OCI-LY7 (cell line): Measurements from ENCODE around the gene CCDC27.

Source experiments
- EZH2phosphoT487 ChIP-seq: fragments of 200-600 bp; sonication (generic); IDR thresholded peaks from 2 replicates; pipeline ENCODE4 v1.6.1; 2018; ENCODE audit warnings: low read depth, borderline replicate concordance, mild to moderate bottlenecking, mixed run types, antibody characterized with exemption, low read length, moderate library complexity, mixed read lengths
- TF ChIP-seq, protein P1 (sequence below): fragments of 200-600 bp; sonication (generic); conservative IDR thresholded peaks from 2 replicates; pipeline ENCODE4 v1.5.1; 2014; ENCODE audit warnings: mild to moderate bottlenecking, antibody characterized with exemption, low read length, moderate library complexity, mixed read lengths

DNA sequence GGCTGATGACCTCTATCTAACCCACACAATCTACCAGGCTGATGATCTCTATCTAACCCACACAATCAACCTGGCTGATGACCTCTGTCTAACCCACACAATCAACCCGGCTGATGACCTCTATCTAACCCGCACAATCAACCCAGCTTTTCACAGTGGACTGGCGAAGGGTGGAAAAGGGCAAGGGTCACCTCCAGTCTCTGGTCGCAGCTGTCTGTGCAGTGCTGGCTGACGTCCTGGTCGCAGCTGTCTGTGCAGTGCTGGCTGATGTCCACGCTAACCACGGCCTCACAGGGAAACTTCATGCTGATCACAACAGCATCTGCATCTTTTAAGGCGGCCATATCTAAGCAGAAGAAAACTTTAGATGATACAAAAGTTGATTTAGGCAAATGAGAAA, 12.2 kb upstream of the CCDC27 start:
- TF ChIP-seq, protein P1, sequence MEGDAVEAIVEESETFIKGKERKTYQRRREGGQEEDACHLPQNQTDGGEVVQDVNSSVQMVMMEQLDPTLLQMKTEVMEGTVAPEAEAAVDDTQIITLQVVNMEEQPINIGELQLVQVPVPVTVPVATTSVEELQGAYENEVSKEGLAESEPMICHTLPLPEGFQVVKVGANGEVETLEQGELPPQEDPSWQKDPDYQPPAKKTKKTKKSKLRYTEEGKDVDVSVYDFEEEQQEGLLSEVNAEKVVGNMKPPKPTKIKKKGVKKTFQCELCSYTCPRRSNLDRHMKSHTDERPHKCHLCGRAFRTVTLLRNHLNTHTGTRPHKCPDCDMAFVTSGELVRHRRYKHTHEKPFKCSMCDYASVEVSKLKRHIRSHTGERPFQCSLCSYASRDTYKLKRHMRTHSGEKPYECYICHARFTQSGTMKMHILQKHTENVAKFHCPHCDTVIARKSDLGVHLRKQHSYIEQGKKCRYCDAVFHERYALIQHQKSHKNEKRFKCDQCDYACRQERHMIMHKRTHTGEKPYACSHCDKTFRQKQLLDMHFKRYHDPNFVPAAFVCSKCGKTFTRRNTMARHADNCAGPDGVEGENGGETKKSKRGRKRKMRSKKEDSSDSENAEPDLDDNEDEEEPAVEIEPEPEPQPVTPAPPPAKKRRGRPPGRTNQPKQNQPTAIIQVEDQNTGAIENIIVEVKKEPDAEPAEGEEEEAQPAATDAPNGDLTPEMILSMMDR: no peak
- no peak for TF ChIP-seq EZH2phosphoT487
